ENCODE results near the gene TSPAN18. TPM values are rescaled to one million over a fixed set of nuclear protein-coding genes. Genes with fewer than 3 reads are reported as not detected.
A peak's percentile ranks its signal among the peaks of the same experiment; 100 is the strongest.

The TSPAN18 gene
- total RNA-seq, 1 donor from 2014 or later = 31.5 TPM

GRCh38 chr11:44737245-44738085, 10.7 kb downstream of the TSPAN18 start:
- no peak for DNase-seq (ENCODE audit: low read depth in 2 of 2)

GRCh38 chr11:44738791-44739190, 12.0 kb downstream of the TSPAN18 start:
- no peak for DNase-seq (ENCODE audit: low read depth in 2 of 2)

DNA sequence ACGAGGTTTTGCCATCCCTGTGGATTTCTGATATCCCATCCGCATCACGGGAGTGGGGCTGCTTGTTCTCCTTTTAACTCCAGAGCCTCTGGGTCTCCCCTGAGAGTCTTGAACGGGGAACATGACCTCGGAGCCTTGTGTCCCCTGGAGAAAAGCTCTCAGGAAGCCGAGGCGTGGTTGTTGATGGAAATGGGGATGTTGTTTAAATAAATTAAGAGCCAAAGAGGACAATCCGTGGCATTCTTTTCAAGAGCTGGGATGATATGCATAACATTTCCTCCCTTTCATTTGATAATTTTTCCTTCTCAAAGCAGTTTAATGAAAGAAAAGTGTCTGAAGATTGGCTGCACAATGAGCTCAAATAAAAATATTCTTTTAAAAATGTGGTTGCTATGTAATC, 14.2 kb downstream of the TSPAN18 start:
- DNase-seq (ENCODE audit: low read depth in 2 of 2) = no peak

- DNase-seq (ENCODE audit: low read depth in 2 of 2) = peak in 1 of 2 donors; percentile 39
These were observed 15.2 kb downstream of the TSPAN18 start for GRCh38 chr11:44741976-44742375.

DNA sequence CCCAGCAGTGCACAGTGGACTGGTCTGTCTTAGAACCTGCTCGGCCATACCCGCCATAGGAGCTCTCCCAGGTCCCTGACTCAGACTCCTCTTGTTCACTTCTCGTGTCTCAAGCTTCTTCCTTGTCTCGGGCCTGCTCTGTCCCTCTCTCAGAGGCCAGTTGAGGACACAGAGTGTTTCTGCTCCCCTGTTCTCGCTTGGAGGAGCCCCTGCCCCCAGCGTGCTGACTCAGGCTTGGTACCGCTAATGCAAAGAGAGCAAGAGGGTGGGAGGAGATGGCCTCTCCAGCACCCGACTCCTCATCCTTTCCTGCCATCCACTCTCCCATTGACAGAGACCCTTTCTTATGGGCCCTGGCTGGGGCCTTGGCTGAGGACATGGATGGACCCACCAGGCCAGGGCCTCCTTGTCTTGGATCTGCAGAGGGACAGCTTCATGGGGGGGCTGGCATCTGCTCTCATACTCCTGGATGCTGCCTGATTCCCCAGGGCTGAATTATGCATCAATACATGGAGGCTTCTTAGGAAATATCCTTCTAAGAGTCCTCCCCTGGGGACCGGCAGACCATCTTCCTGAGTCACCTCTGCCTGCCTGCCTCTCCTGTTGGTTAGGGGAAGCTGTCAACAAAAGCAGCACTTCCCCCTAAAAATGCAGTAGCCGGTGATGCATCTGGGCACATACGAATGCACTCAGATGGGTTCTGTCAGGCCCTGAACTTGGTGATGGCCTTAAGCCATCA, 15.9 kb downstream of the TSPAN18 start:
- DNase-seq (ENCODE audit: low read depth in 2 of 2) = no peak

DNA sequence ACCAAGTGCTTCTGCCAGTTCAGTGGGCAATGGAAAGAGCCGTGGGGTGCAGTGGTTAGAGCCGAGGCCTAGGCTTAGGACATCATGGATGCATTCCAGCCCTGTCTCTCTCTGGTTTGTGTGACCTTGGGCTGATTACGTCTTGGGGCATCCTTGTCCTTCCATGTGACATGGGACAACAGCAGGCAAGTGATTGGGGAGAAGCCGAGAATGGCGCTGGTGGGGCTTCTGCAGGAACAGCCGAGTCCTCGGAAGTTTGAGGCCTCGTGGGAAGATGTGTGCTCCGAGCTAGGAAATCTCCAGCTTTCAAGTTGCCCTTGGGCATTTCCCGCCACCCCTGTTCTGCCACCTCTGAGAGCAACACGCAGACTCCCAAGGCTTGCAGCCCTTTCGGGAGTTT, 16.6 kb downstream of the TSPAN18 start:
- no peak for DNase-seq (ENCODE audit: low read depth in 2 of 2)

DNA sequence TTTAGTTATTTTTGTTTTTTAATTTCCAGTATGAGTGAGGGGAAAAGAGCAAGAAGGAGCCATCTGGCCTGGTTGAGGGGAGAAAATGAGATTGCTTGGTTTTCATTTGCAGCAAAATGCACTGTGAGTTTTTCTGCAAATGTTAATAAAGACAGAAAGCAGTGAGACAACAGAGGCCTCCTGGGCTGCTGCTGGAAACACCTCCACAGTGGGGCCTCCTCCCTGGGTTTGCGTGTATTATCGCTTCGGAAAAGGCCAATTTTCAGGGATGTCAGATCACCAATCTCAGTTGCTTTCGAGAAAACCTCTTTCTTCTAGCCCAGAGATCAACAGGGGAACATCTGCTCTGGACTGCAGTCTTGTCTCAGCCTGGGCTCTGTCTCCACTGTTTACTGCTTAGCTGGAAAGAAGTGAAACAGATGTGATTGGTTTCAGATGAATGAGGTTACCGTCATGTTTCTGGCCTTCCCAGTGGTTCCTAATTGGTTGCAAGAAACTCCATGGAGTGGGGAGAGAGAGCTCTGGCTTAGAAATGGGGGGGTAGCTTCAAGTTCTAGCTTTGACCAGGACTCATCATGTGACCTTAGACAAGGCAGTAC, 17.3 kb downstream of the TSPAN18 start:
- no peak for DNase-seq (ENCODE audit: low read depth in 2 of 2)

GRCh38 chr11:44746894-44747293, 20.1 kb downstream of the TSPAN18 start:
- DNase-seq (ENCODE audit: low read depth in 2 of 2) = no peak

DNA sequence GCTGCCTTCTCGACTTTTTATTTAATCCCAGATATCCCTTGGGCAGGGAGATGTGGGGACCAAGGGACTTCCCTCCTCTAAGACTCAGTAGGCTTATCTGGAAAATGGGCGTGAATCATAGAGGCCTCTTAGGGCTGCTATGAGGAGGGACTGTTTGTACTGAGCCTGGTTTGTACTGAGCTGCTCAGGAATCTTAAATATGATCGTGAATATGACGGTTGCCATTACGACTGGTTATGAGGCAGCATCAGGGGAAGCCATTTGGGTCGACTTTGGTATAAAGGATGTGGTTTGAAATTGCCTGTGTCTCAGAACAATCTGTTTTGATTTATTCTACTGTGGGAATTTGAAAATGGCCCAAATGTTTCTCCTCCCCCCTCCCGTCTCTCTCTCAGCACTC, 20.6 kb downstream of the TSPAN18 start:
- no peak for DNase-seq (ENCODE audit: low read depth in 2 of 2)

GRCh38 chr11:44747836-44748235, 21.1 kb downstream of the TSPAN18 start:
- DNase-seq (ENCODE audit: low read depth in 2 of 2) = no peak

DNA sequence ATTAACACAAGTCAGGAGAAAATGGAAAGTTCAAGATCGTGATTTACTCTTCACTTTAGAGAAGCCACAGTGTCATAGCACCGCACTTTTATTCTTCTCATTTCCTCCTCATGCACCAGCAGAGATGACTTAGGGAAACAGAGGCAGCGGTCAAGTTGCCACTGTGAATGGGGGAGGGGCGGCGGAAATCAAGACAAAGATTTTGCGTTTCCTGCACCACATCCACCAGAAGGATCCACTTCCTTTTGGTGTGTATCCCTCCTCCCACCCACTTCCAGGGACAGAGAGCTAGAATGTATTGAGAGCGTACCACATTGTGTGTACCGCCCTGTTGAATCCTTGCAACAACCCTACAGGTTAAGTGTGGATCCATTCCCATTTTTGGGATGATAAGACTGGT, 21.8 kb downstream of the TSPAN18 start:
- DNase-seq (ENCODE audit: low read depth in 2 of 2) = no peak

DNA sequence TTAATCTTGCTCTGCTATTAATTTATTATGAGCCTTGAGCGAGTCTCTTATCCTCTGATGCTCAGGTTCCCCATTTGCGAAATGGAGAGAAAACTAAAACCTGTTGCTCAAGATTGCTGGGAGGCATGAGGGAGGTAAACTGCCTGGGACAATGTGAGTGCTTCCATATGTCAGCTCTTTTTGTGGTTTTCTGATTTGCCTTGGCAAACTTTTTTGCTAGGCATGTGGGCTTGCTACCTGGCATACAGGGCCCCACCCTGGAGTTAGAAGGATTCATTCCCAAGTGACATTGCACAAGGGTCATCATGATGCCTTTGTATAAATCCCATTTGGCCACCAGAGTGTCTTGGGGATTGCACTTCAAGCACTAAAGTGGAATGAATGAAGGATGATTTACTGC, 22.4 kb downstream of the TSPAN18 start:
- DNase-seq (ENCODE audit: low read depth in 2 of 2) = no peak

GRCh38 chr11:44750551-44751465, 24.0 kb downstream of the TSPAN18 start:
- no peak for DNase-seq (ENCODE audit: low read depth in 2 of 2)

- DNase-seq (ENCODE audit: low read depth in 2 of 2) = peak in 1 of 2 donors; percentile 48
These were observed 25.5 kb downstream of the TSPAN18 start for GRCh38 chr11:44752300-44752699.

DNA sequence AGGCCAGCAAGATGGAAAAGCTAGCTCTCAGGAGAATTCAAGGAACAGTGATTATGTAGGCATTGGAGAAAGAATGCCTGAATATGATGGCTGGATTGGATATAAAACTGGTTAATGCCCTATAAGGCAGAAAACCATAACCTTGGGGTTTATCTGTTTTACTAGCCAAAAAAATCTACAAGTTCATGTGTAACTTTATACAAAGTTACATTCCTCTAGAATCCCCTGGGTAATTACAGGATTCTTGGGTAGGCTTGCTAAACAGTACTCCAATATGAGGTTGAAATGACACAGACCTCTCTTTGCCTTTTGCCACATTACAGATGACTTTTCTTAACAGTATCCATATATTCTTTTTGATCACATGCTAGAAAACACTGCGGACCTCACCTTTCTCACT, 26.0 kb downstream of the TSPAN18 start:
- no peak for DNase-seq (ENCODE audit: low read depth in 2 of 2)

DNA sequence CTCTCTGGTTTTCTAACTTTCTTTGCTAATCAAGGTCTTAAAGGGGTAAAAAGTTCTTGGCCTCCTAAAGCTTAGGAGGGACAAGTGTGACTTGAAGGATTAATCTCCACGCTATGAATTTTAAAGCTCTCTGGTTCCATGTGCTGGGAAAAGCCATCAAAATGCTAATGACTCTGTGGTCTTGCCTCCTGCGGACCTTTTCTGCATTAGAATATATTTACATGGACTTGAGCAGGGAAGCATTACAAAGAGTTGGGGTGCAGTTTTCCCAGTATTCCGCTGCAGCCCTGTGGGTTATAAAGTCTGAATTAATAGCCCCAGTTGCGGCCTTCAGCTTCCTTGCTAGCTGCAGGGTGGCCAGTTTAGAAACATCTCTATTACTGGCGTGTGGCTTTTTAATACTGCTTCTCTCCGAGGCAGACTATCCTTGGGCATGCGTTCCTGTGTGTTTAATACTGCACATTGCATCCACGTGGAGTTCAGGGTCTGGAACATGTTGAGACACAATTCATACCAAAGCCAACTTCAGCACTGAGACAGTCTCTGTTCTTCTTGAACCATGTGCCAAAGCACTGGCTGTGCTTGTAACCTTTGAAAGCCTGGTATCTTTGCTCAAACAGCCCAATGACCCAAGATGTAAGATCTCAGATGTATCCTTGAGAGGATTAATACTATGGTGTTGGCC, 27.3 kb downstream of the TSPAN18 start:
- DNase-seq (ENCODE audit: low read depth in 2 of 2) = no peak

- DNase-seq (ENCODE audit: low read depth in 2 of 2) = no peak
These were observed 28.3 kb downstream of the TSPAN18 start for GRCh38 chr11:44754876-44755555.

GRCh38 chr11:44755556-44756523, 29.1 kb downstream of the TSPAN18 start:
- DNase-seq (ENCODE audit: low read depth in 2 of 2) = peak in 1 of 2 donors; percentile 22

DNA sequence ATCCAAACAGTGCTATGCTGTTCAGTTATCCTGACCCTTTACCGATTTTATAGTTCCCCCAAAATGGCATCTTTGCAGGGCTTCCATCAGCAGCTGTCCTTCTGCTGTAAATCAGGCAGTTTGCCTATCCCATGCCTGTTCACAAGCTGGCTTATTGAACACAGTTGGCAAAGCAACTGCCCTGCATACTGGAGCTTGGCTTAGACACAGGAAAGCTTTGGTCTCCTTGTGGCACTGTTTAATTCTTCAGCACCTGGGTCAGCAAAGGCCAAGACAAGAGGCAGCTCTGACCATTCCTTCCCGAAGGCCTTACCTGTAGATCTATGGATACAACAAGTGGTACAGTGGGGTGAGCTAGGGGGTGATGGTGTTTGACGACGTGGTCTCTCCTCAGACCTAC, 32.2 kb downstream of the TSPAN18 start:
- no peak for DNase-seq (ENCODE audit: low read depth in 2 of 2)
